Small intestine (tissue), 7 donors: ENCODE results near the gene SUN1. TPM values are rescaled to one million over a fixed set of nuclear protein-coding genes. Genes with fewer than 3 reads are reported as not detected.
A peak's percentile ranks its signal among the peaks of the same experiment; 100 is the strongest.

Experiments used
- DNase-seq, 2 donors: peaks; one replicate each; pipeline versions ENCODE4 v3.0.0 to v3.0.0-alpha.2; 2013
- FAIRE-seq: peaks from 2 replicates; lab custom pipeline; 2012; peaks lifted over from hg19 to GRCh38; lab: Jason Lieb, UNC
- H3K27ac ChIP-seq, 3 donors: one replicate each; pipeline ENCODE4 v1.5.1; 2013; ENCODE audit warnings: low read length in 2 of 3, mild to moderate bottlenecking in 2 of 3, control low read depth in 1 of 3, inconsistent platforms in 1 of 3, low read depth in 1 of 3, moderate library complexity in 1 of 3
- H3K27me3 ChIP-seq, 3 donors: one replicate each; pipeline ENCODE4 v1.6.1; 2013; ENCODE audit warnings: low read length in 3 of 3, inconsistent platforms in 1 of 3; ENCODE audit not compliant: control insufficient read depth in 3 of 3, insufficient read depth in 3 of 3
- H3K36me3 ChIP-seq, 3 donors: one replicate each; pipeline ENCODE4 v1.6.1; 2013; ENCODE audit warnings: low read length in 3 of 3, inconsistent platforms in 1 of 3, low read depth in 1 of 3, mild to moderate bottlenecking in 1 of 3, moderate library complexity in 1 of 3; ENCODE audit not compliant: control insufficient read depth in 3 of 3, insufficient read depth in 2 of 3
- H3K4me1 ChIP-seq, 3 donors: one replicate each; pipeline ENCODE4 v1.6.1; 2013; ENCODE audit warnings: low read length in 2 of 3, inconsistent platforms in 1 of 3, low read depth in 1 of 3, mild to moderate bottlenecking in 1 of 3, moderate library complexity in 1 of 3; ENCODE audit not compliant: control insufficient read depth in 3 of 3, insufficient read depth in 2 of 3
- H3K4me3 ChIP-seq, 3 donors: one replicate each; pipeline ENCODE4 v1.5.1; 2013; ENCODE audit warnings: low read length in 3 of 3, control low read depth in 1 of 3, inconsistent platforms in 1 of 3, low read depth in 1 of 3, mild to moderate bottlenecking in 1 of 3, moderate library complexity in 1 of 3
- H3K9me3 ChIP-seq, 2 donors: one replicate each; pipeline ENCODE4 v1.6.1; 2013; ENCODE audit warnings: low read depth in 1 of 2, low read length in 1 of 2; ENCODE audit not compliant: control insufficient read depth in 2 of 2, insufficient read depth in 1 of 2
- WGBS, 3 donors: extraction: QIAGEN DNeasy Blood & Tissue Kit; methylation state at CpG; one replicate each; pipeline ENCODE4 v1.1.7; 2013; 5-methylcytosine and 5-hydroxymethylcytosine counted together
- polyA plus RNA-seq, 4 donors: library from polyadenylated mRNA; stranded (reverse) in 3 of 4; unstranded in 1 of 4; fragments of 200-250 nt in 3 of 4; fragments of 120-200 nt in 1 of 4; gene quantifications; one replicate each; pipeline versions ENCODE4 v1.2.1 to v1.2.3, GENCODE V29; 2013
- donor health status: healthy with polysubstance abuse.
- donor health status: control.
- donor health status: control.
- donor health status: Bipolar disorder and iron deficiency.
- donor health status: healthy.

The SUN1 gene
- polyA plus RNA-seq, 4 donors: 41.6 to 105 (median 61.2) TPM

DNA sequence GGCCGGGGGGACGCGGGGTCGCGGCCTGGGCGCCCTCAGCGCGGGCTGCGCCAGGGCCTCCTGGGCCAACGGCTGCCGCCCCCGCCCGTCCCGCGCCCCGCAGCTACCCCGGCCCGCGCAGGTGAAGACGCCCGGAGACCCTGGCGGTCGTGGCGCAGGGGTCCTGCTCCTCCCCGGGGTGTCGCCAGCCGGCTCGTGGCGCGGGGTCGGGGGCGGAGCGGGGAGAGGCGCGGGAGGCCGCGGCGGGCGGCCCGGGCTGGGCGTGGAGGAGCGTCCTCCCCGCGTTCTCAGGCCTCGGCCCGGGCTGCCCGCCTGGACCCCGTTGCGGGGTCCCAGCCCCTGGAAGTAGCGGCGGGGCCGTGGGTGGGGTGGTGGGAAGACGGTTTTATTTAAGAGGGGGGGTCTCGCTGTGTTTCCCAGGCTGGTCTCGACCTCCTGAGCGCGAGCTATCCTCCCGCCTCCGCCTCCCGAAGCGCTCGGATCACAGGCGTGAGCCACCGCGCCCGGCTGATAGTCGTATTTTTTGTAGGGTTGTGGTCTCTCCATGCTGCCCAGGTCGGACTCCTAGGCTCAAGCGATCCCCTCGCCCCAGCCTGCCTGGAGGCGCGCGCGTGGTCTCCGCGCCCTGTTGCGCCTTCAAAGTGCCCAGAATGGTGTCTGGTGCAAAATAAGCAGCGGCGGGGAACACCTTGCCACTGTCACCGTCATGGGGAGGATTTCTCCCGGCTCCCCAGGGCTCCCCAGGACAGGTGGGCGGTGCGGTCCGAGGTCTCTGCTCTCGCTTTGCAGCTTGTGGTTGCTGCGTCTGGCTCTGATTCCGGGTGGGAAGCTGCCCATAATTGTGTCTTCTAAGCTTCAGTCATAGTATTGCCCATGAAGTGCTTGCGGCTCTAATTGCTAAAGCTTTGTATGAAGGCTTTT lies 15.3 kb upstream of the SUN1 start:
- Histone ChIP-seq H3K4me1 (peaks cover 0 to 14% (median 2%) of the 10 kb centered on the region in 3 donors), H3K4me3 (peak overlapping the region; percentile 75 to 88 (median 77)), H3K27me3 (peaks cover 0 to 6% (median 0%) of the 10 kb centered on the region in 3 donors), H3K27ac (peak overlapping the region; percentile 45 to 78 (median 50)), H3K36me3 (no peaks in the 10 kb centered on the region), H3K9me3 (no peaks in the 10 kb centered on the region)
- 0 to 1% (median 0%) methylated on average over 56 to 88 of the region's 88 CpGs for WGBS, 3 donors
- peak; percentile 45 to 70 for DNase-seq
- FAIRE-seq: no peak

DNA sequence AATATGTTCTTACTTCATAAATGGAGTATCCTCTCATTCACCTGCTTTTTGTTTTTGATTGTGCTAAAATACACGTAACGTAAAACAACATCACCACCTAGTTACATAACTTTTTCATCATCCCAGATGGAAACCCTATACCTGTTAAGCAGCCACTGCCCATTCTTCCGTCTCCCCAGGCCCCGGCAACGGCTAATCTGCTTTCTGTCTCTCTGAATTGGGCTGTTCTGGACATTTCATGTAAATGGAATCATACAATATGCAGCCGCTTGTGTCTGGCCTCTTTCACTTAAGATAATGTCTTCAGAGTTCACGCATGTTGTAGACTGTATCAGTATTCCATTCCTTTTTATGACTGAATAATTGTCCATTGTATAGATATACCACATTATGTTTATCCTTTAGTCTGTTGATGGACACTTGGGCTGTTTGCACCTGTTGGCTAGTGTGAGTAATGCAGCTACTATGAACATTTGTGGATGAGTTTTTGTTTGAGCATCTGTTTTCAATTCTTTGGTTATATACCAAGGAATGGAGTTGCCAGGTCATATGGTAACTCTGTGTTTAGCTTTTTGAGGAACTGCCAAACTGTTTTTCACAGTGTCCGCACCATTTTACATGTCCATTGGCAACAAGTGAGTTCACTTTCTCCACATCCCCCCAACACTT lies 14.1 kb upstream of the SUN1 start:
- 79 to 90% (median 84%) methylated on average over 8 of the region's 8 CpGs for WGBS, 3 donors
- DNase-seq (no peak), FAIRE-seq (no peak)
- Histone ChIP-seq H3K4me3 (no peak overlapping the region), H3K27ac (no peak overlapping the region), H3K4me1 (peaks cover 0 to 13% (median 2%) of the 10 kb centered on the region in 3 donors), H3K27me3 (peaks cover 0 to 6% (median 0%) of the 10 kb centered on the region in 3 donors), H3K36me3 (peaks cover 0 to 8% (median 0%) of the 10 kb centered on the region in 3 donors), H3K9me3 (no peaks in the 10 kb centered on the region)

DNA sequence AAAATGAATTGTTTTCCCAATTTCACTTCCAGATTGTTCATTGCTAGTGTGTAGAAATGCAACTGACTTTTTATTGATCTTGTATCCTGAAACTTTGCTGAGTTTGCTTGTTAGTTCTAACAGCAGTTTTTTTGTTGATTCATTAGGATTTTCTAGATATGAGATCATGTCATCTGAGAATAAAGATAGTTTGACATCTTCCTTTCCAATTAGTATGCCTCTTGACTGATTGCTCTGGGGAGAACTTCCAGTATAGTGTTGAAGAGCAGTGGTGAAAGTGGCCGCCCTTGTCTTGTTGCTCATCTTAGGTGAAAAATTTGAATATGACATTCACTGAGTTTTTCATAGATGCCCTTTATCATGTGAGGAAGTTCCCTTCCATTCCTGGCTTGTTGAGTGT lies 11.9 kb upstream of the SUN1 start:
- Histone ChIP-seq H3K9me3 (no peaks in the 10 kb centered on the region), H3K27ac (no peak overlapping the region), H3K36me3 (peaks cover 0 to 17% (median 0%) of the 10 kb centered on the region in 3 donors), H3K27me3 (no peaks in the 10 kb centered on the region), H3K4me3 (no peak overlapping the region), H3K4me1 (peaks cover 0 to 8% (median 5%) of the 10 kb centered on the region in 3 donors)
- DNase-seq (no peak), FAIRE-seq (no peak)
- WGBS, 3 donors: 87 to 100% (median 89%) methylated on average over 1 of the region's 1 CpG

DNA sequence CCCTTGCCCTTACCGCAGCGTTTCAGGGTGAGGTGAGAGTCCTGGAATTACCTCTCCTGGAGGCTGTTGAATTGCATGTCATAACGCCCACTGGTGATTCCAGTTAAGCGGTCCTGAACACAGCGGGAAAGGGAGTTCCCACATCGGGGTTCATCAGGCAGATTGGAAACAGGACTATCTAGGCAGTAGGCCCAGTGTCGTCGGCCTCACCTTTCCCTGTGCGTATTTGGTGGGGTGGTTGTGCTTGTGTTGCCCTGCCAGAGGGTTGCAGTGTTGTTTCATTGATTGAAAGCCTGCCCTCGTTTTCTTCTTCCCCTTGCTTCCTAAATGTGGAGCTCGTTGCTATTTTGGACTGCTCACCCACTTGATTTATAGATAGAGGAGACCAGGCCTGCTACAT lies 10.6 kb upstream of the SUN1 start:
- Histone ChIP-seq H3K27ac (peak overlapping the region in 2 of 3 donors; percentile 41 to 52), H3K4me3 (no peak overlapping the region), H3K9me3 (no peaks in the 10 kb centered on the region), H3K27me3 (no peaks in the 10 kb centered on the region), H3K36me3 (peaks cover 0 to 26% (median 0%) of the 10 kb centered on the region in 3 donors), H3K4me1 (peaks cover 0 to 8% (median 5%) of the 10 kb centered on the region in 3 donors)
- 29 to 57% (median 45%) methylated on average over 11 of the region's 11 CpGs for WGBS, 3 donors
- FAIRE-seq (no peak), DNase-seq (peak in 1 of 2 donors; percentile 51)

DNA sequence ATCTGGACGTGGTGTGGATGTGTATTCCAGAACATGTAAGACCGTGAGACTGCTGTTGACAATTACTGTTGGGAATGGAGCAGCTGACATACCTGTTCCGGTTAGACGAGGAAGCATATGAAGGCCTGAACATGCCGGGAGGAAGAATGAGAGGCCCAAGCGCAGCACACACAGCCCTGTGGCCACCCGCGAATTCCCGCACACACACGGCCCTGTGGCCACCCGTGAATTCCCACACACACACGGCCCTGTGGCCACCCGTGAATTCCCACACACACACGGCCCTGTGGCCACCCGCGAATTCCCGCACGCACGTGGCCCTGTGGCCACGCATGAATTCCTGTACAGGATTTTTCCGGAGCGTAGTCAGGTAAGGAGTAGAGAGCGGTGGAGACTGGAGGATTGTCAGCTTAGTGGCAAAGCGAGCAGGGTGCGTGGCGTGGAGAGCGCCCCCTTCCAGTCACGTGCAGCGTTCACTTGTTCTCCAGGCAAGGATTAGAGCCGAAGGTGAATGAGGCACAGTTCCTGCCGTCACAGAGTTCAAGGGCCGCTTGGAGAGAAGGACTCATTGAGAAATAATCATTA lies 9.5 kb upstream of the SUN1 start:
- H3K27ac ChIP-seq: peak overlapping the region in 1 of 3 donors; percentile 56
- peaks cover 0 to 8% (median 0%) of the 10 kb centered on the region in 3 donors for H3K4me1 ChIP-seq
- no peak overlapping the region for H3K4me3 ChIP-seq
- H3K36me3 ChIP-seq: peaks cover 0 to 26% (median 0%) of the 10 kb centered on the region in 3 donors
- H3K27me3 ChIP-seq: no peaks in the 10 kb centered on the region
- FAIRE-seq: no peak
- DNase-seq: peak in 1 of 2 donors; percentile 56
- no peaks in the 10 kb centered on the region for H3K9me3 ChIP-seq
- 83 to 88% (median 84%) methylated on average over 32 of the region's 32 CpGs for WGBS, 3 donors

DNA sequence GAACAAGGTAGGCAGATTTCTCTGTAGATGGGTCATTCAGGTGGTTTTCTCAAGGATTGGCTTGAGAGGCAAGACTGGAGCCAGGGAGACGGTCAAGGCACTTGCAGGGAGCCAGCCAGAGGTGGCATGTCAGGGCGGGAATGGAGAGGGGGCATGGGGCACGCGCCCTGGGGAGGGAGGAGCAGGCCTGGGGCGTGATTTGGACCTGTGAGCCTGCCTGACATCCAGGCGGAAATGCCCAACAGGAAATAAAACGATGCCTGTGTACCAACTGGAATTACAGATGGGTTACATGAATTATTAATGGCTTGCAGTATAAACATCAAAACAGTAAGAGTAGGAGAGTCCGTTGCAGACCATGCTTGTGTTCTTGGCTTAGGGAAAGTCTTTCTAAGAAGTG lies 8.6 kb upstream of the SUN1 start:
- FAIRE-seq: no peak
- Histone ChIP-seq H3K4me3 (no peak overlapping the region), H3K4me1 (peaks cover 0 to 6% (median 0%) of the 10 kb centered on the region in 3 donors), H3K27ac (peak overlapping the region; percentile 14 to 56 (median 38)), H3K9me3 (no peaks in the 10 kb centered on the region), H3K36me3 (peaks cover 0 to 29% (median 0%) of the 10 kb centered on the region in 3 donors), H3K27me3 (no peaks in the 10 kb centered on the region)
- peak in 1 of 2 donors; percentile 78 for DNase-seq
- 17 to 50% (median 36%) methylated on average over 8 of the region's 8 CpGs for WGBS, 3 donors

DNA sequence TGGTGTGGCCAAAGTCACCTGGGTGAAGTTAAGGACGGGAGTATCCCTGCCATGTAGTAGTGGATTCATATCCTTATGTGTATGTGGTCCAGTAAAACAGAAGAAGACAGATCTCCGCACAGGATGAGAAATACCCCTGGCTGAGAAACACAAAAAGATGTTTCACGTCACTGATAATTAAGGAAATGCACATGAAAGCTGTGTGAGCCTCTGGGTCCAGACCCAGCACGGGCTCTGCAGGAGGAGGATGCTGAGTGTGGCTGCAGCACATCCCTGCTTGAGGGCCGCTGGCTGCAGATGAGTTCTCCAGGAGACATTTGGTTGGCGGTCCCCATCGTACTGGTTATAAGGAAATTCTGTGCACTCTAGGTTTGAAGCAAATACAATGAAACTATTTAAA lies 8.2 kb upstream of the SUN1 start:
- H3K9me3 ChIP-seq: no peaks in the 10 kb centered on the region
- no peak overlapping the region for H3K4me3 ChIP-seq
- FAIRE-seq (no peak), DNase-seq (no peak)
- WGBS, 3 donors: 69 to 88% (median 83%) methylated on average over 7 of the region's 7 CpGs
- H3K4me1 ChIP-seq: peaks cover 0 to 6% (median 0%) of the 10 kb centered on the region in 3 donors
- H3K36me3 ChIP-seq: peaks cover 0 to 32% (median 0%) of the 10 kb centered on the region in 3 donors
- H3K27ac ChIP-seq: peak overlapping the region; percentile 14 to 52 (median 38)
- no peaks in the 10 kb centered on the region for H3K27me3 ChIP-seq

DNA sequence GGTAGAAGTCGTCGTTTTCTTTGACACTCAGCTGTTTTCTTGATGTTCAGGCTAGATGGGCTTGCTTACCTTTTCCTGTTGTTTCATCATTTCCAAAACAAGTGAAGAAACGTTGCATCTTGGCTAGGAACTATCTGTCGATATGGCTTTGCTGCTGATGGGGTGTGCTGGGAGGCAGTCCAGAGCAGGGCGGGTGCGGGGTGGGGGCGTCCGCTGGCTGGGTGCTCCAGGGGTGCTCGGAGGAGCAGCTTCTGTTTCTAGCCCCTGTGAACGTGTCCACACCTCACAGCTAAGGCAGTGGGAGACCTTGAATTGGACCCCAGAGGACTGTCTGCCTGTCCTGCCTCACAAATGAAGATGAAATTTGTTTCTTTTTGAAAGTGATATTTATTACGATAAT lies 7.6 kb upstream of the SUN1 start:
- FAIRE-seq (no peak), DNase-seq (no peak)
- Histone ChIP-seq H3K27me3 (no peaks in the 10 kb centered on the region), H3K9me3 (no peaks in the 10 kb centered on the region), H3K4me1 (peaks cover 0 to 6% (median 0%) of the 10 kb centered on the region in 3 donors), H3K36me3 (peaks cover 0 to 32% (median 0%) of the 10 kb centered on the region in 3 donors), H3K27ac (peak overlapping the region in 2 of 3 donors; percentile 14 to 32), H3K4me3 (no peak overlapping the region)
- 66 to 89% (median 87%) methylated on average over 11 of the region's 11 CpGs for WGBS, 3 donors
